Neural progenitor cell (in vitro differentiated cells): ENCODE results near the gene TGFB1. TPM values are rescaled to one million over a fixed set of nuclear protein-coding genes. Genes with fewer than 3 reads are reported as not detected.
"Not testable (repeated sequence)": the region's sequence is repeated elsewhere in the genome, so short reads cannot be mapped to it uniquely, and the experiment has no call there.

Experiments used
- DNase-seq: peaks from one replicate; pipeline ENCODE4 v3.0.0-alpha.2; 2016; ENCODE audit warnings: low spot score
- H2AFZ ChIP-seq: fragments of 200-600 bp; sonication (generic); replicated peaks from 2 replicates; pipeline ENCODE4 v1.6.1; 2016; ENCODE audit warnings: antibody characterized with exemption
- H3F3A ChIP-seq: fragments of 200-600 bp; sonication (generic); 2 replicates; pipeline ENCODE4 v1.6.1; 2016; ENCODE audit warnings: antibody characterized with exemption, low read depth
- H3K27ac ChIP-seq: fragments of 200-600 bp; sonication (generic); 2 replicates; pipeline ENCODE4 v1.5.1; 2016; ENCODE audit warnings: mild to moderate bottlenecking
- H3K27me3 ChIP-seq: fragments of 200-600 bp; sonication (generic); 2 replicates; pipeline ENCODE4 v1.6.1; 2016; ENCODE audit warnings: mild to moderate bottlenecking, moderate library complexity
- H3K36me3 ChIP-seq: fragments of 200-600 bp; sonication (generic); 2 replicates; pipeline ENCODE4 v1.5.1; 2016
- H3K4me1 ChIP-seq: fragments of 200-600 bp; sonication (generic); 2 replicates; pipeline ENCODE4 v1.6.1; 2016; ENCODE audit warnings: mixed run types
- H3K4me2 ChIP-seq: fragments of 200-600 bp; sonication (generic); 2 replicates; pipeline ENCODE4 v1.6.1; 2016
- H3K4me3 ChIP-seq: fragments of 200-600 bp; sonication (generic); 2 replicates; pipeline ENCODE4 v1.5.1; 2016
- H3K79me2 ChIP-seq: fragments of 200-600 bp; sonication (generic); 2 replicates; pipeline ENCODE4 v1.6.1; 2016; ENCODE audit warnings: low read depth
- H3K9ac ChIP-seq: fragments of 200-600 bp; sonication (generic); 2 replicates; pipeline ENCODE4 v1.6.1; 2016
- H3K9me3 ChIP-seq: fragments of 200-600 bp; sonication (generic); 2 replicates; pipeline ENCODE4 v1.5.1; 2016; ENCODE audit warnings: low read depth
- H4K20me1 ChIP-seq: fragments of 200-600 bp; sonication (generic); 2 replicates; pipeline ENCODE4 v1.6.1; 2016; ENCODE audit warnings: low read depth
- H3K27ac Mint-ChIP-seq: 3 replicates; pipeline ENCODE4 v1.8.0; 2021; ENCODE audit warnings: mixed read lengths
- H3K27me3 Mint-ChIP-seq: 2 replicates; pipeline ENCODE4 v1.8.0; 2022; ENCODE audit warnings: low read depth, mild to moderate bottlenecking, inconsistent platforms, moderate library complexity, mixed read lengths; ENCODE audit not compliant: insufficient read depth
- H3K36me3 Mint-ChIP-seq: 3 replicates; pipeline ENCODE4 v1.8.0; 2021; ENCODE audit warnings: mixed read lengths
- H3K4me1 Mint-ChIP-seq: 3 replicates; pipeline ENCODE4 v1.8.0; 2021; ENCODE audit warnings: mixed read lengths
- H3K4me3 Mint-ChIP-seq: 3 replicates; pipeline ENCODE4 v1.8.0; 2021; ENCODE audit warnings: mild to moderate bottlenecking, moderate library complexity, mixed read lengths
- H3K9me3 Mint-ChIP-seq: 3 replicates; pipeline ENCODE4 v1.8.0; 2020; ENCODE audit warnings: mixed read lengths
- EZH2 ChIP-seq: fragments of 200-600 bp; sonication (generic); IDR thresholded peaks from 2 replicates; pipeline ENCODE4 v1.6.1; 2017; ENCODE audit warnings: antibody characterized with exemption, mild to moderate bottlenecking, moderate library complexity
- EZH2phosphoT487 ChIP-seq: fragments of 200-600 bp; sonication (generic); IDR thresholded peaks from 2 replicates; pipeline ENCODE4 v1.6.1; 2017; ENCODE audit warnings: antibody characterized with exemption
- total RNA-seq: library from RNA; depleted of rRNA; stranded (reverse); fragments of >200 nt; gene quantifications from 2 replicates; pipeline ENCODE4 v1.2.3, GENCODE V29; 2015; ENCODE audit warnings: low replicate concordance
- TF ChIP-seq, protein P1 (sequence below): fragments of 200-600 bp; sonication (generic); IDR thresholded peaks from 2 replicates; pipeline ENCODE4 v1.5.1; 2017; ENCODE audit warnings: antibody characterized with exemption, mild to moderate bottlenecking

Gene TGFB1
- total RNA-seq, 1 donor from 2014 or later, result 0.65 TPM

- H3K36me3 Mint-ChIP-seq, result peaks cover 1% of the 10 kb centered on the region
These were observed 1.5 kb downstream of the TGFB1 start for GRCh38 chr19:41352279-41352608.

DNA sequence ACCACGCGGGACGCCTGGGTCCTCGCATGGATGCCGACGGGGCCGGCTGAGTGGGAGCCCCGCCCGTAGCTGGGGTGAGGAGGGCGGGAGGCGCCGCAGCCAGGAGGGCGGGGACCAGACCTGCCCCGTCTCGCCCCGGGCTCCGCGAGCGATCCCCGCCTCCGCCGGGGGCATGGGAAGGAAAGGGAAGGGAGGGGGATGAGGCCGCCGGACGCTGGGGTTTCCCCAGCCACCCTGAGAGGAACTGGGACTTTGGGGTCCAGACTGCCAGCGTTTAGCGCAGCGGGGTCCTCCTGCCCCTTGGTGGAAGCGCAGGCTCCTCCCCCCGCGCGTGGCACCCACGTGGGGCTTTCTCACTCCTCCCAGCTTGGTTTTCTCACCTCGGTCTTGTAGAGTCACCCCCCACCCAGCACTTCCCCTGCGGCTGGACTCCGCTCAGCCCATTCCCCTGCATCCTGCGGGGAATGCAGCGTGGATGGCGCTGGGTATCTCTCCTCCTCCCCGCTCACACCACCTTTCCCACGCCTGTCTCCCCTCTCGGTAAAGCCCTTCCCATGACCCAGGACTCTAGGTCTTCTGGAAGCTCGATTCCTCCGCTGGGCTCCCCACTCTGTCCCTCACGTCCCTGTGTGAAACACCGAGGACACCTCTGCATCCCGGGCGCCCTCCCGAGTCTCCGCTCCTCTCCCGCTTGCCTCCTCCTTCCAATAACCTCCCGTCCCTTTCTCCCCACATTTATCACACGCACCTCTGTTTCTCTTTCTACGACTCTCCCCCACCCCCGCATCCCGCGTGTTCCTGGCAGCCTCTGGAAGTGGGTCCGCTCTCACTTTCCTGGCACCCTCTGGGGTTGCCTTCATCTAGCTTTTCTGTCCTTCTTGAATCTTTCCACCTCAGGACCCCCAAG, 2.1 kb downstream of the TGFB1 start:
- Mint-ChIP-seq H3K27me3 (peaks cover 38% of the 10 kb centered on the region), H3K9me3 (no peaks in the 10 kb centered on the region), H3K4me3 (peak overlapping the region; percentile 87), H3K27ac (no peak overlapping the region), H3K4me1 (peaks cover 19% of the 10 kb centered on the region), H3K36me3 (peaks cover 1% of the 10 kb centered on the region)
- no peaks in the 10 kb centered on the region for H3K9me3 ChIP-seq
- H3K4me1 ChIP-seq, result peaks cover 9% of the 10 kb centered on the region
- no peak overlapping the region for H3K9ac ChIP-seq
- peaks cover 53% of the 10 kb centered on the region for H3K27me3 ChIP-seq
- H3K79me2 ChIP-seq, result no peaks in the 10 kb centered on the region
- H3F3A ChIP-seq, result peaks cover 13% of the 10 kb centered on the region
- TF ChIP-seq, protein P1, sequence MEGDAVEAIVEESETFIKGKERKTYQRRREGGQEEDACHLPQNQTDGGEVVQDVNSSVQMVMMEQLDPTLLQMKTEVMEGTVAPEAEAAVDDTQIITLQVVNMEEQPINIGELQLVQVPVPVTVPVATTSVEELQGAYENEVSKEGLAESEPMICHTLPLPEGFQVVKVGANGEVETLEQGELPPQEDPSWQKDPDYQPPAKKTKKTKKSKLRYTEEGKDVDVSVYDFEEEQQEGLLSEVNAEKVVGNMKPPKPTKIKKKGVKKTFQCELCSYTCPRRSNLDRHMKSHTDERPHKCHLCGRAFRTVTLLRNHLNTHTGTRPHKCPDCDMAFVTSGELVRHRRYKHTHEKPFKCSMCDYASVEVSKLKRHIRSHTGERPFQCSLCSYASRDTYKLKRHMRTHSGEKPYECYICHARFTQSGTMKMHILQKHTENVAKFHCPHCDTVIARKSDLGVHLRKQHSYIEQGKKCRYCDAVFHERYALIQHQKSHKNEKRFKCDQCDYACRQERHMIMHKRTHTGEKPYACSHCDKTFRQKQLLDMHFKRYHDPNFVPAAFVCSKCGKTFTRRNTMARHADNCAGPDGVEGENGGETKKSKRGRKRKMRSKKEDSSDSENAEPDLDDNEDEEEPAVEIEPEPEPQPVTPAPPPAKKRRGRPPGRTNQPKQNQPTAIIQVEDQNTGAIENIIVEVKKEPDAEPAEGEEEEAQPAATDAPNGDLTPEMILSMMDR, result no peak
- TF ChIP-seq EZH2 (peak; percentile 67), EZH2phosphoT487 (peak; percentile 60)
- no peak overlapping the region for H3K27ac ChIP-seq
- peak overlapping the region; percentile 86 for H3K4me2 ChIP-seq
- H4K20me1 ChIP-seq, result peaks cover 12% of the 10 kb centered on the region
- no peaks in the 10 kb centered on the region for H3K36me3 ChIP-seq
- peak; percentile 61 for DNase-seq
- no peak overlapping the region for H2AFZ ChIP-seq
- peak overlapping the region; percentile 67 for H3K4me3 ChIP-seq

More at GRCh38 chr19:41352279-41352608, 1.5 kb downstream of the TGFB1 start:
- Mint-ChIP-seq H3K4me3 (peak overlapping the region; percentile 87), H3K4me1 (peaks cover 19% of the 10 kb centered on the region), H3K9me3 (no peaks in the 10 kb centered on the region), H3K27me3 (peaks cover 38% of the 10 kb centered on the region), H3K27ac (no peak overlapping the region)
- Histone ChIP-seq H2AFZ (peak overlapping the region; percentile 84), H3K27ac (no peak overlapping the region), H3K4me2 (peak overlapping the region; percentile 86), H3K9me3 (no peaks in the 10 kb centered on the region), H3K27me3 (peaks cover 53% of the 10 kb centered on the region), H3K79me2 (no peaks in the 10 kb centered on the region), H3K4me1 (peaks cover 9% of the 10 kb centered on the region), H3K36me3 (no peaks in the 10 kb centered on the region), H3K9ac (no peak overlapping the region), H3K4me3 (peak overlapping the region; percentile 67), H4K20me1 (peaks cover 12% of the 10 kb centered on the region), H3F3A (peaks cover 13% of the 10 kb centered on the region)
- DNase-seq, result no peak
- TF ChIP-seq EZH2phosphoT487, result no peak
- TF ChIP-seq EZH2, result no peak
- TF ChIP-seq, protein P1, result no peak

DNA sequence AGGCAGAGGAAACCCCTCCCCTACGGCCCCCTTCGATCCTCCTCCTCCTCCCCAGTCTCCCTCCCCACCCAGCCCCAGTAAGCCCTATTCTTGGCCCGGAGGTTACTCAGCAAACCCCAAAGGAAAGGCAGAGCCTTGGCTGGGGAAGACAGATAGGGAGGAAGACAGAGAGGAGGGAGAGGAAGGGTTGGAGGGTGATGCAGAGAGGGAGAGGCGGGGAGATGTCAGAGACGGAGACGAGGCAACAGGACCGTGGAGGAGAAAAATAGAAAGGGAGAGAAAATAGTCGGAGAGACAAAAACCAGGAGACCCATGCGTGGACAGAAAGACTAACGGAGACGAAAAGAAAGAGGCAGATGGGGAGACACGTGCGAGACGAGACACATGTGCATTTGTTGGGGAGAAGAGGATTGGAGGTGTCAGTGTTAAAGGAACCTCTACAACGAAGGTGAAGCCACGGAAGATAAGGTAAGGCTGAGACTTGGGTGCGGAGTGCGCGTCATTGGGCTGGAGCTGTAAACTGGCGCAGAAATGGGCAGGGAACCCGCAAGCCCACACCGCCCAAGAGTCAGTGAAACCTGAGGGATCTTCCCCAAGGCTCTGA, 2.9 kb downstream of the TGFB1 start:
- H3K27me3 ChIP-seq, result peaks cover 53% of the 10 kb centered on the region
- Mint-ChIP-seq H3K4me1 (peaks cover 19% of the 10 kb centered on the region), H3K4me3 (peak overlapping the region; percentile 75), H3K9me3 (no peaks in the 10 kb centered on the region), H3K27ac (no peak overlapping the region), H3K36me3 (peaks cover 1% of the 10 kb centered on the region), H3K27me3 (peaks cover 36% of the 10 kb centered on the region)
- H3F3A ChIP-seq, result peaks cover 13% of the 10 kb centered on the region
- H3K9ac ChIP-seq, result no peak overlapping the region
- H3K9me3 ChIP-seq, result no peaks in the 10 kb centered on the region
- peak overlapping the region; percentile 67 for H3K4me3 ChIP-seq
- H3K4me2 ChIP-seq, result peak overlapping the region; percentile 86
- H3K36me3 ChIP-seq, result no peaks in the 10 kb centered on the region
- H3K27ac ChIP-seq, result no peak overlapping the region
- no peak overlapping the region for H2AFZ ChIP-seq
- DNase-seq, result no peak
- TF ChIP-seq, protein P1, result no peak
- no peak for TF ChIP-seq EZH2
- TF ChIP-seq EZH2phosphoT487, result no peak
- H3K4me1 ChIP-seq, result peaks cover 9% of the 10 kb centered on the region
- H3K79me2 ChIP-seq, result no peaks in the 10 kb centered on the region
- peaks cover 12% of the 10 kb centered on the region for H4K20me1 ChIP-seq

GRCh38 chr19:41346916-41347315, 6.8 kb downstream of the TGFB1 start:
- H4K20me1 ChIP-seq, H3K27ac ChIP-seq, H3K4me1 Mint-ChIP-seq, H3K4me3 Mint-ChIP-seq, H3K9me3 Mint-ChIP-seq, H3K27ac Mint-ChIP-seq, H3K79me2 ChIP-seq, H3K4me3 ChIP-seq, H3K4me2 ChIP-seq, H3K36me3 Mint-ChIP-seq, H3K9me3 ChIP-seq, H3K9ac ChIP-seq, H3K36me3 ChIP-seq, H2AFZ ChIP-seq, H3K4me1 ChIP-seq, DNase-seq, H3F3A ChIP-seq: not testable (repeated sequence)
- peaks cover 22% of the 10 kb centered on the region for H3K27me3 Mint-ChIP-seq
- H3K27me3 ChIP-seq, result peaks cover 31% of the 10 kb centered on the region
